DND-41 (cell line): ENCODE data around the gene PAIP2.
"Not testable (repeated sequence)": the region's sequence is repeated elsewhere in the genome, so short reads cannot be mapped to it uniquely, and the experiment has no call there.

Experiments
- CTCF ChIP-seq: IDR thresholded peaks from 2 replicates; pipeline ENCODE4 v1.5.1; 2012; ENCODE audit warnings: borderline replicate concordance, low read length, moderate library complexity, mild to moderate bottlenecking; ENCODE audit not compliant: poor library complexity, severe bottlenecking; ENCODE audit errors: extremely low read depth
- EZH2 ChIP-seq: IDR thresholded peaks from 3 replicates; pipeline ENCODE4 v1.6.1; 2012; ENCODE audit warnings: borderline replicate concordance, low read depth, mild to moderate bottlenecking, moderate library complexity, low read length, inconsistent platforms; ENCODE audit not compliant: severe bottlenecking

- not testable (repeated sequence) for TF ChIP-seq CTCF, EZH2
These were observed 30.9 kb upstream of the PAIP2 start for GRCh38 chr5:139310715-139311186.
